ENCODE measurements around the gene ZDHHC19.
"Not testable (repeated sequence)": the region's sequence is repeated elsewhere in the genome, so short reads cannot be mapped to it uniquely, and the experiment has no call there.

ZDHHC19 gene

DNA sequence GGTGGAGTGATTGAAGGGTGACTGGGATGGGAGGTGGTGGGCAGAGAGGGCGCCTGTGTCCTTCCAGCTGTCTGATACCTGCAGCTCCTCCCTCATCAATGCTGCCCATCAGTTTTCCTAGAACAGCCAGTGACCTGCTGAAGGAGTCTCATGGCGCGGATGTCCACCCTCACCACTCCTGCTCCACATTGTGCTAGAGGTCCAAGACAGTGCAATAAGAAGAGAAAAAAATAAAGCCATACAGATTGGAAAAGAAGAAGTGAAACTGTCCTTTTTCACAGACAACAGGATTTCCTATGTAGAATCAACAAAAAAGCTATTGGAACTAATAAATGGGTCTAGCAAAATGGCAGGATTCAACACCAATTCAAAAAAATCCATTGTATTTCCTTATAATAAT lies 7.4 kb downstream of the ZDHHC19 start:
- no peak for DNase-seq (ENCODE audit: low read depth)

DNA sequence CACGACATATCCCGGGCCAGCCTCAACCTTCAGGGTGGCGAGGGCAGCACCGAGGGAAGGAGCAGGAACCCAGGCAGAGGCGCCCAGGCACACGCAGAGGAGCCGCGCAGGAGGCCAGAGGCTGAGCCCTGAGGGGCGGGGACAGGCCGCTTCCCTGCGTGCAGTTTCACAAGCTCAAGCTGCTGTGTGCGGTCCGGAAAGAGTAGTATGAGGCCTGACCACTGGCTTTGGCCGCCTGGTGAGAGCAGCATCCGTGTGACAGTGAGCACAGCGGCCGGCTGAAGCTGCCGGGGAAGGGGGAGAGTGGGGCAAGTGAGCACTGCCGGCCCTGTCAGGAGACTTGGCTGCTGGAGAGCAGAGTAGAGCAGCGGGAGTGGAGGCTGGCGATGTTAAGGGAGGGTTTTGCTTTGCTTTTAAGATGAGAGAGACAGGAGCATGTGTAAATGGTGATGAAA lies 8.7 kb downstream of the ZDHHC19 start:
- no peak for DNase-seq (ENCODE audit: low read depth)

GRCh38 chr3:196198771-196199753 lies 12.1 kb downstream of the ZDHHC19 start:
- DNase-seq (ENCODE audit: low read depth), result no peak

DNA sequence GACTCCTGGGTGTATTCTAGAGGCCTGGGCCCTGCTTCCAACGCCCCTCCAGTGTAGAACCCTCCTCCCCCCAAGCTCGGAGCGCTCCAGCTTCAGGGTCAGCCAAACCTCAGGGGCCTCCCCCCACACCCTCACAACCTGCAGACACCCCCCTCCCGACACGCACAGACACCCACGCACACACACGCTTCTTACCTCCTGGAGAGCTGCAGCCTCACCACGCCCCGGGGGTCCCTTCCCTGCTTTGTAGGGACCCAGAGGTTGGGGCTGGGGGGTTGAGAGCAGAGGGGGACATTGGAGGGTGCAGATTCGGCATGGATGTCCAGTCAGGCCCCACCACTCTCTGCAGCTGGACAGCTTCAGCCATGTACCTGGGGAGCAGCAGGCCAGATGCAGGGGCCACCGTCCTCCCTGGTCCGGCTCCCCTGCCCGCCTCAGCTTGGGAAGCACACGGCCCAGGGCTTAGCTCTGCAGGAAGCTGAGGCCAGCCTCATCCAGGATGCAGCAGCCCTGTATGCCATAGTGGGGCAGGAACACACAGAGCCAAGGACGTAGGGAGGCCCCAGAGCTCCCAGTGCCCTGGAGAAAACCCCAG lies 13.0 kb downstream of the ZDHHC19 start:
- DNase-seq (ENCODE audit: low read depth), result no peak

DNA sequence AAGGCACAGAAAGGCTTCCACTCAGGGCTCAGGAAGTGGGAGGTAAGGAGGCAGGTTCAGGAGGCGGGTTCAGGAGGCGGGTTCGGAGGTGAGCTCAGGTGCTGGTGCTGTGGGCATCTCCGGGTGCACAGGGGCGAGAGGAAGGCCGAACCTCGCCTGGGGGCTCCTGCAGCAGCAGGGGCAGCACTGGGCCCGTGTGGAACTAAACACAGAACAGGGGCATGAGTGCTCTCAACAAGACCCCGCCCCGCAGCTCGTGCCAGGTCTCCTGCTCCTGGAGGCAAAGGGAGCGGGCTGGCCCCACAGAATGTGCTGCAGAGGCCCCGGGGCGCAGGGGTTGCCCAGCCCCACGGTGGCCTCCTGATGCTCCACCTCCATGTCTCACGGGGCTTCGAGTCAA lies 13.7 kb downstream of the ZDHHC19 start:
- no peak for DNase-seq (ENCODE audit: low read depth)

GRCh38 chr3:196195664-196196265 lies 15.4 kb downstream of the ZDHHC19 start:
- no peak for DNase-seq (ENCODE audit: low read depth)

DNA sequence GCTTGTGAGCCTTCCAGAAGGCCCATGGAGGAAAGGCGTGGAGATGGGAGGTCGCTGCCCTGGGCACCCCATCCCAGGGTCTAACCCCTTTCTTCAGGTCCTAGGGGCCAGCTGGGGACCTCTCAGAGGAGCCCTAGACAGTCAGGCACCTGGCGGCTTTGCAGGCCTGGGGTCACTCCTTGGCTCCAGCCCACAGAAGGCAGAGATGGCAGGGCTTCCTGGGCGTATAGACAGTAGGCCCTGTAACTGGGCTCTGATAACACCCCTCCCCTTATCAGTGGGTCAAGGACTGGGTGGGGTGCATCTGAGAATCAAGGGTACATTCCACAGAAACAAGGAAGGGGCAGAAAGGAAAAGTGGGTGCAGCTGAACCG lies 16.7 kb downstream of the ZDHHC19 start:
- no peak for DNase-seq (ENCODE audit: low read depth)

DNA sequence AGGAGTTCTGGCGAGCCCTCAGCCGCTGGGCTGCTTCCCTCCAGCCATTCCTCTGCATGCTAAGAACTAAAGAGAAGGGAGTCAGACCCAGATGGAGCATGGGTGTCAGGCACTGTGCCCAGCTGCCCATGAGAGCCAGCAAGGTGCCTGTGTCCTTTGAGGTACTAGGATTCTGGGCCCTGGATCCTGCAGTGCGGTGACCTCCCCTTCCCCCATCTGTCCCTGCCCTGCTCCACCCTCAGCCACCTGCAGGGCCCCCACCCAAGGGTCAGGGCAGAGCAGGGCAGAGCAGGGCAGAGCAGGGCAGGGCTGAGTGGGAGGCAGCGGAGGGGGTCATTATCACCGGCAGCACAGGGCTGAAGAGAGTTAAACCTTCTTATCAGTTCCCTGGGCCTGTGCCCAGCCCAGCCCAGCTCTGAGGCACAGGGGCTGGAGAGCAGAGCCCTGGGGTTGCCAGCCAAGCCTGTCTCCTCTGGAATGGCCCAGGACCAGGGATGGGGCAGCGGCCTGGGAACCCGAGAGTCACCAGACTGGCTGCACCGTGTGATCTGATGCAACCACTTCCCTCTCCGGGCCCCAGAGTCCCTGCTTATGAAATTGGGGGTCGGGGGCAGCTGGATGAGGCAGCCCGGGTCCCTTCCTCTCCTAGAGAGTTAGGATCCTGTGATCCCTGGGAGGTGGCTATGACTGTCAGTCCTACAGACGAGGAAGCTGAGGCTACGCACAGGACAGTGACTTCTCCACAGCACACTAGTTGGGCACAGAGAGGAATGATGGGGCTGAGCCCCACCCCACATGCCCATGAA lies 17.3 kb downstream of the ZDHHC19 start:
- DNase-seq (ENCODE audit: low read depth), result no peak

DNA sequence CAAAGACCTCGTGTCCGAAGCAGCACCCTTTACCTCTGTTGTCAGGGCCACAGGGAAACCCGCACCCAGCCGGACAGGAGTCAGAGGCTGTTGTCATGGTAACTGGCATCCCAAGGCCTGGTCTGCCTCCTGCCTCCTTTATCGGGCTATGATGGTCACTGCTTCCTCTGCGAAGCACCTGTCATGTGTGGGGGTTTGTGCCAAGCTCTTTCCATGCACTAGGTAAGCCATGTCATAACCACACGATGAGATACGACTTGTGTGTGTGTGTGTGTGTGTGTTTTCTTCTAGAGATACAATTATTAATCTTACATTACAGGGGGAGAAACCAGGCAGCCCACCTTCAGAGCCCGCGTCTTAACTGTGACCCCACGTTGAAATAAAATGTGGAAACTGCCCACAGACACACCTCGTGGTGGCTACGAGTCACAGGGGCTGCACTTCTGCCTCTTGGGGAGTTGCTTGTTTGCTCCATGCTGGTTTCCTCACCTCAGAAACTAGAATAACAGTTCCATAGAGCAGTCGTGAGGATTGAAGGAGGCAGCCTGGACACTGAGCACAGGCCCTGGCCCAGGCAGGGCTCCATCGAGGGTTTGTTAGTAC lies 18.0 kb downstream of the ZDHHC19 start:
- DNase-seq (ENCODE audit: low read depth), result no peak

- no peak for DNase-seq (ENCODE audit: low read depth)
Observed at GRCh38 chr3:196192524-196193051, 18.6 kb downstream of the ZDHHC19 start.

DNA sequence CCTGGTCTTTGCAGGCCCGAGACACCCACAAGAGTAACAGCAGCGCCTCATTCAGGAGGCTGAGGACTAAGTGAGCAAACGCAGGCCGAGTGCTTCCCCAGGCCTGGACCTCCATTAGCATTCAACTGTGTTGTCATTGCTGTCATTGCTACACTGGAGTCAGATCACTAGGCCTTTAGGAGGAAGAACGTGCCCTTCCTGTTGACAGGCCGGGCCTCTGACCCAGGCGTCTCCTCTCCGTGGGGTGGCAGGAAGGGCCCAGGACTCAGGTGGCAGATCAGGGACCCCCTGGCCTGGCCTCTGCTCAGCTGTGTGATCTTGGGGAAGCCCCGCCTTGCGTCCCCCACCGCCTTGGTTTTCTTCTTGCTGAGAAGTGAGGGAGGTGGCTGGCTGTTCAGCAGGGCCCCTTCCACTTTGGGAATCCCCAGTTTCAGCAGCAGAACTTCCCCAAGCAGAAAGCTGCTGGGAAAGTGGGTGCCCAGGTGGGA lies 19.1 kb downstream of the ZDHHC19 start:
- DNase-seq (ENCODE audit: low read depth), result peak; percentile 20

DNA sequence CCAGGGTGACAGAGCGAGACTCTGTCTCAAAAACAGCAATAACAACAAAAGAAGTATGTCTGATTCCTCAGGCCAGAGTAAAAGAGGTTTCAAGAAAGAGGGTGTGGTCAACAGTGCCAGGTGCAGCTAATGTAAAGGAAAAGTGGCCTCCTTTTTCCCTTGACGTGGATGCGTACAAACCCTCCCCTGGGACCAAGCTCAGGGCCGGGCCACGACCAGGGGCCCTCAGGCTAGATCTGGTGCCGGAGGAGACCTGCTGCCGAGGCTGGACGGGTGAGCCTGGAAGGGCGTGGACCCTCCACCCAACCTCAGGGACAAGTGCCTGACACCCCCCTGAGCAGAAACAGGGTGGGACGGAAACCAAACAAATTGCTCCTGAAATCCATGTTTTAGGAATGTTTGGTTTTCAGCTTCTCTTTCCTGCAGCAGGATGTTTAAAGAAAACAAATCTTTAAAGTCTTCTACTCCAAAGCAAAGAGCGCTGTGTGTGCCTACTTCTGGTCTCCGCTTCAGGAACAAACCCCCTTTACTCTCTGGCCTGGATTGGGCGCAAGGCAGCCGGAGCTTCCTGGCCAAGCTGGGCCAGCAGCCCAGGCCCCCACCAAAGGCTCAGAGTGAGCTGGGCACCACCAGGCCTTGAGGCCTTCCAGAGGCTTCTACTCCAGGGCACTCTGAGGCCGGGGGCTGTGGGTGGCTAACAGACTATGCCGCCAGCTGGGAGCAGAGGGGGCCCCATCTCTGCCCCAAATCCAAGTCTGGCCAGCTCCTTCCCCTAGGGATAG lies 21.4 kb downstream of the ZDHHC19 start:
- no peak for DNase-seq (ENCODE audit: low read depth)

- DNase-seq (ENCODE audit: low read depth), result no peak
Observed at GRCh38 chr3:196186651-196187573, 24.3 kb downstream of the ZDHHC19 start.

- no peak for DNase-seq (ENCODE audit: low read depth)
Observed at GRCh38 chr3:196184881-196185280, 26.3 kb downstream of the ZDHHC19 start.

GRCh38 chr3:196184169-196184432 lies 27.1 kb downstream of the ZDHHC19 start:
- DNase-seq (ENCODE audit: low read depth), result not testable (repeated sequence)

DNA sequence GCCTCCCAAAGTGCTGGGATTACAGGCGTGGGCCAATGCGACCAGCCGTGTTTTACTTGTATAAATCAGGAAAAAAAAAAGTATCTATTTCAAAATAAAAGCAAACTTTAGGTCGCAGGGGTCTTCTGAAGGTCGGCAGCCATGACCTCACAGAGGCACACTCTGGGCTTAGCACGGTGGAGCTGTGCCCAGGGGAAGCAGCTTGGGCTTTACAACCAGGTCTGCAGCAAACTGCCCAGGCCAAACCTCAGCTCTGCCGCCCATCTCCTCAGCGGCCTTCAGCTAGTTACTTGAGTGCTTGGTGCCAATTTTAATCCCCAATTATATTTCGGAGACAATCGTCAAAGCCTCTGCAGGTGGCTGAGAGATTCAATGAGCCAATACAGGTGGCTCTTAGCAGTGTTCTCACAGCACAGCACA lies 30.1 kb downstream of the ZDHHC19 start:
- no peak for DNase-seq (ENCODE audit: low read depth)

DNA sequence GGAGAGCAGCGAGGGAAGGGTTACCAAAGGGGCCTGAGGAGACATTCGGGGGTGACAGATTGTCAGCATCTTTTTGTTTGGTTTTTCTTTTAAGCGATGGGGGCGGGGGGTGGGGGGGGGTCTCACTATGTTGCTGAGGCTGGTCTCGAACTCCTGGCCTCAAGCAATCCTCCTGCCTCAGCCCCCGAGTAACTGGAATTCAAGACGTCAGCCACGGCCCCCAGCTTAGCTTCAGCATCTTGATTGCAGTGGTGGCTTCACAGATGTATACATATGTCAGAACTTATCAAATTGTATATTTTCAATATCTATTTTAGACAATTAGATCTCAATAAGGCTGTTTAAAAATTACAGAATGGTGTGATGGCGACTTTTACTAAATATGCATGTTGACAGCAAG lies 30.9 kb downstream of the ZDHHC19 start:
- no peak for DNase-seq (ENCODE audit: low read depth)

DNA sequence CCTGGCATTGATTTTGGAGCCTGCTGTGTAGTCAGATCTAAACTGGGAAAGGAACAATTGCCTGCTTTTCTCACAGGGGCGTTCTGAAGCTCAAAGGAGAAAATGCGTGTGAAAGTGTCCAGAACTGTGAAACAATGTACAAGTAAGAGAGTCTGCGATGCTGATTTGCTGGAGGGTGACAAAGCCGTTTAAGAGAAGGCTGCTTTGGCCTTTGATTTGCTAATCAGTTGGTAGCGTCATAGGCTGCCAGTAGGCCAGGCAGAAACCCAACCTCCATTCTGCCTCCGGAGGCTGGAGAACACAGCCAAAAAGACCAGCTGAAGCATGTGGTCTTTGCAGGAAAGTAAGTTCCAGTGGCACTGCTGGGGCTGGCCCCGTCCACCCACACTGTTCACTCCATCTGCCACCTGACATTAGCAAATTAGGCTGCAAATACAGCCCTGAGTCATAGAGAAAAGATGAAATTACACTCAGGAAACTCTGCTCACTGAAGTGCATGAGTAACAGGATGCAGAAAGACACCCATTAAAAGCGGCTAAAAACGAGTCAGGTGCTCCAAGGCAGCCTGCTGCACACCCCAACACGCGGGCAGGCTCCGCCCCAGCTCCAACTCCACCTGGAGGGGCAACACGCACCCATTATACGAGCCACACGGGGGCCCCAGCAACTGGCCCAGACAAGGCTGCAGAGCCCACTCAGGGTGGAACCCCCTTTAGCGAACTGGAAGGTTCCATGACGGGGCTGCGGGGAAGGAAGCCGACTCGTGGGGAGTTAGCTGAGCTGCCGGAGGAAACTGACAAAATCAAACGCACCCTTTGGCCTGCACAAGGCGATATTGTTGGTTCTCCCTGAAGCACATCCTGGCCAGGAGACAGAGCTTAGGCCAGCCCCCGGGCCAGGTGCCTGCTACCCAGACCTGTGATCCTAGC lies 31.6 kb downstream of the ZDHHC19 start:
- peak; percentile 55 for DNase-seq (ENCODE audit: low read depth)

DNA sequence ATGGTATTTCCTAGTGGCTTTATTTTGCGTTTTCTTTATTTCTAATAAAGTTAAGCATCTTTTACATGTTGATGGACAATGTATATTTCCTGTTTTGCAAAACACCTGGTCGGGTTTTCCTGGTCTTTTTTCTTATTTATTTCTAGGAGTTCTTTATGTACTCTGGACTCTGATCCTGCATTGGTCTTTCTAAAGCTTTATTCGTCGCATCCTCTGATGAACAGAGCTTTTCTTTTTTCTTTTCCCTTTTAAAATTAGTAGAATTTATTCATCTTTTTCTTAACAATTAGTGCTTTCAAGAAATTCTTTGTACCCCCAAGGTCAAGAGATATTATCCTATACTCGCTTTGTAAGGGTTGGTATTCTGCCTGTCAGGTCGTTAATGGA lies 32.2 kb downstream of the ZDHHC19 start:
- no peak for DNase-seq (ENCODE audit: low read depth)
